ENCODE data around the gene SMYD1. TPM values are rescaled to one million over a fixed set of nuclear protein-coding genes. Genes with fewer than 3 reads are reported as not detected.

Gene SMYD1
- total RNA-seq, 4 donors from 2014 or later: not detected

DNA sequence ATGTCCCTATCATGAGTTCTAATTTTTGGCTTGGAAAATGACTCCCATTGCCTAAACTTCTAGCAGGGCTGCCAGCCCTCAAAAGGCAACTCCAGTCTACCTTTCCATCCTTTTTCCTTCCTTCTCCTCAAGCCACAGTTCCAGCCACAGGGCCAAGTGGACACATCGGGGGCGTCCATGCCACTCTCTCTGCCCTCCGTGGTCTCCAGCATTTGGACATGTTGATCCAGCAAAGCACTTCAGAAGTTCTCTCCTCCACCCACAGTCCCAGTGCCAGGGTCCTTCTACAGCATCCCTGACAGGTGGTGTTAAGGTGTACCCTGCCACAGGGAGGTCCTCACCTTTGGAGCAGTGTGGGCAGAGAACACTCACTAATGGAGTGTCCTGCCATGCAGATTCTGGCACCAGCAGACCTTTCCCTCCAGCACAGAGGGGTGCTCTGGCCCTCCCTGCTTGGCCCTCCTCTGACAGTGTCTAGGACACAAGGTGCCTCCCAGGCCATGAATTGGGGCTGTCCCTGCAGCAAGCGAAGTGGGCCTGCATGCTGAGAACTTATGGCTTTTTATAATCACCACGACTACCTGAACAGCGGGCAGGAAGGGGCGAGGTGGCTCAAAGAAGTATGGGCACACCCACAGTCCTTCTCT is 61.8 kb downstream of the SMYD1 start:
- Histone ChIP-seq H3K27ac (no peak overlapping the region), H3K9me3 (no peaks in the 10 kb centered on the region), H3K36me3 (no peaks in the 10 kb centered on the region), H3K27me3 (no peaks in the 10 kb centered on the region), H3K4me3 (no peak overlapping the region), H3K4me1 (no peaks in the 10 kb centered on the region)
- TF ChIP-seq EP300 (IDR thresholded peaks at IDR 0.05) (no peak), POLR2AphosphoS5 (IDR thresholded peaks at IDR 0.05) (no peak), POLR2A (IDR thresholded peaks at IDR 0.05) (no peak)
- TF ChIP-seq, protein P1, sequence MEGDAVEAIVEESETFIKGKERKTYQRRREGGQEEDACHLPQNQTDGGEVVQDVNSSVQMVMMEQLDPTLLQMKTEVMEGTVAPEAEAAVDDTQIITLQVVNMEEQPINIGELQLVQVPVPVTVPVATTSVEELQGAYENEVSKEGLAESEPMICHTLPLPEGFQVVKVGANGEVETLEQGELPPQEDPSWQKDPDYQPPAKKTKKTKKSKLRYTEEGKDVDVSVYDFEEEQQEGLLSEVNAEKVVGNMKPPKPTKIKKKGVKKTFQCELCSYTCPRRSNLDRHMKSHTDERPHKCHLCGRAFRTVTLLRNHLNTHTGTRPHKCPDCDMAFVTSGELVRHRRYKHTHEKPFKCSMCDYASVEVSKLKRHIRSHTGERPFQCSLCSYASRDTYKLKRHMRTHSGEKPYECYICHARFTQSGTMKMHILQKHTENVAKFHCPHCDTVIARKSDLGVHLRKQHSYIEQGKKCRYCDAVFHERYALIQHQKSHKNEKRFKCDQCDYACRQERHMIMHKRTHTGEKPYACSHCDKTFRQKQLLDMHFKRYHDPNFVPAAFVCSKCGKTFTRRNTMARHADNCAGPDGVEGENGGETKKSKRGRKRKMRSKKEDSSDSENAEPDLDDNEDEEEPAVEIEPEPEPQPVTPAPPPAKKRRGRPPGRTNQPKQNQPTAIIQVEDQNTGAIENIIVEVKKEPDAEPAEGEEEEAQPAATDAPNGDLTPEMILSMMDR (IDR thresholded peaks at IDR 0.05): no peak
- no peak for DNase-seq (ENCODE audit: low spot score in 2 of 2)
- 86% methylated on average over 7 of the region's 7 CpGs for WGBS

DNA sequence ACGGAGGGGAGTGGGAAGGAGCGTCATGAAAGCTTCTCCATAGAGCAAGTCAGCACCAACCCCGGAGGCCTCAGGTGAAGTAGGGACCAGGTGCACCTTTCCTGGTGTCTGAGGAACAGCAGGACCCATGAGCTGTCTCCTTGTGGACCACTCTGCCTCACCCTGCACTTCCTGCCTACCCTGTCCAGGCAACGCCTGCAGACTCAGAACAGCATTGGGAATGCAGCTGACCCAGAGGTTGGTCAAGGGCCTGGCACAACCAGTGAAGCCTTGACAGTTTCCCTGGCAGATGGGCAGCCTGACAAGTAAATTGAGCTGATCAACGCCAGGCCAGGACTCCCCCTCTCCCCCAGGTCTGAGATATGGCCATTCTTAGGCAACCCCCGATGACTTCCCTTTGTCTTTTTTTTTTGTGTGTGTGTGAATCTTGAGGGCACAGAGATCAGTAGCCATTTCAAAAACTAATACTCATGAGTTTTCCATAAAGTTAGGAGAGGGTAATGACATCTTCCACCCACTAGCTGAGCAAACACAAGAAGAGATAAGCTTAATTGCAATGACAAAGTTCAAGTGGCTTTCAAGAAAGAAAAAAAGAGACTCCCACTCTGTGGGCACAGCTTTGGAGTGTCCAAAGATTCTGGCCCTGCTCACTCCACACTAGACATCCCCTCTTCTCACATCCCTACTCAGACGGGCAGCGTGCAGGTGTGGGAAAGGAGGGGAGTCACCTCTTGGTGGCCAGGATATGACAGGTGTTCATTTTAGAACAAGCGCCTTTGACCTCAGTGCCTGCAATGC is 63.8 kb downstream of the SMYD1 start:
- TF ChIP-seq POLR2AphosphoS5 (IDR thresholded peaks at IDR 0.05) (no peak), EP300 (IDR thresholded peaks at IDR 0.05) (no peak), POLR2A (IDR thresholded peaks at IDR 0.05) (no peak)
- TF ChIP-seq, protein P1 (IDR thresholded peaks at IDR 0.05): no peak
- 82% methylated on average over 7 of the region's 9 CpGs for WGBS
- Histone ChIP-seq H3K4me1 (no peaks in the 10 kb centered on the region), H3K4me3 (no peak overlapping the region), H3K36me3 (no peaks in the 10 kb centered on the region), H3K27me3 (no peaks in the 10 kb centered on the region), H3K27ac (no peak overlapping the region), H3K9me3 (no peaks in the 10 kb centered on the region)
- DNase-seq (ENCODE audit: low spot score in 2 of 2): no peak

DNA sequence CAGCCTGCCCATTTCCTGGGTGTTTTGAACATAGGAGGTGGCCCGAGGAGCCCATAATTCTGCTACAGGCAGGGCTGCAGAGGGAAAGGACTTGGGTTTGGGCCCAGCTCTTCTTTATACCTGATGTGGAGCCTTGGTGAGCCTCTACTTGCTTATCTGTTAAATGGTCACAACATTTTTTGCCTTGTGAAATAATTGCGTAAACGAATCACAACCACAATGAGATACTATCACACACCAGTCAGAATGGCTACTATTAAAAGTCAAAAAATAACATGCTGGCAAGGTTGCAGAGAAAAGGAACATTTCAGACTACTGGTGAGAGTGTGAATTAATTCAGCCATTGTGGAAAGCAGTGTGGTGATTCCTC is 64.4 kb downstream of the SMYD1 start:
- Histone ChIP-seq H3K36me3 (no peaks in the 10 kb centered on the region), H3K27ac (no peak overlapping the region), H3K4me1 (no peaks in the 10 kb centered on the region), H3K4me3 (no peak overlapping the region), H3K27me3 (no peaks in the 10 kb centered on the region), H3K9me3 (no peaks in the 10 kb centered on the region)
- no peak for DNase-seq (ENCODE audit: low spot score in 2 of 2)
- 95% methylated on average over 3 of the region's 3 CpGs for WGBS
- TF ChIP-seq EP300 (IDR thresholded peaks at IDR 0.05) (no peak), POLR2AphosphoS5 (IDR thresholded peaks at IDR 0.05) (no peak)
- TF ChIP-seq, protein P1 (IDR thresholded peaks at IDR 0.05): no peak

DNA sequence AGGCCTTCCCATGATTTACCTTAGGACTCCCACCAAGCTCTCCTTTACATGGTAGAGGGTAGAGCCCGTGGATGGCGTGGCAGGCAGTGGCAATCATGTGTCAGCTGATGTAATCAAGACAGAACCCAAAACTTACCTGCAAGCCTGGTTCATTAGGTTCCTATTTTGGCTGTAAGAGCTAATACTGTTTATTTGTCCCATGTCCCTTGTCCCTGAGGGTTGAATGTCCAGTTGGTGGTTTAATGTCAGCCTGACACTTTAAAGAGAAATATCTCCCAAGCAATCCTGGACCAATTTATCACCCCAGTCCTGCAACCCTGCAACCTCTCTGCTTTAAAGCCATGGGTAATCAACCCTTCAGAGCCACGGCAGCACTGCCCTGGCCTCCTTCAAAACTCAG is 66.2 kb downstream of the SMYD1 start:
- TF ChIP-seq EP300 (IDR thresholded peaks at IDR 0.05) (no peak), POLR2AphosphoS5 (IDR thresholded peaks at IDR 0.05) (no peak), POLR2A (IDR thresholded peaks at IDR 0.05) (no peak)
- TF ChIP-seq, protein P1 (IDR thresholded peaks at IDR 0.05): no peak
- 81% methylated on average over 3 of the region's 3 CpGs for WGBS
- H3K4me3 ChIP-seq: no peak overlapping the region
- H3K36me3 ChIP-seq: no peaks in the 10 kb centered on the region
- no peak overlapping the region for H3K27ac ChIP-seq
- H3K4me1 ChIP-seq: no peaks in the 10 kb centered on the region
- DNase-seq (ENCODE audit: low spot score in 2 of 2): no peak
- no peaks in the 10 kb centered on the region for H3K9me3 ChIP-seq
- no peaks in the 10 kb centered on the region for H3K27me3 ChIP-seq

DNA sequence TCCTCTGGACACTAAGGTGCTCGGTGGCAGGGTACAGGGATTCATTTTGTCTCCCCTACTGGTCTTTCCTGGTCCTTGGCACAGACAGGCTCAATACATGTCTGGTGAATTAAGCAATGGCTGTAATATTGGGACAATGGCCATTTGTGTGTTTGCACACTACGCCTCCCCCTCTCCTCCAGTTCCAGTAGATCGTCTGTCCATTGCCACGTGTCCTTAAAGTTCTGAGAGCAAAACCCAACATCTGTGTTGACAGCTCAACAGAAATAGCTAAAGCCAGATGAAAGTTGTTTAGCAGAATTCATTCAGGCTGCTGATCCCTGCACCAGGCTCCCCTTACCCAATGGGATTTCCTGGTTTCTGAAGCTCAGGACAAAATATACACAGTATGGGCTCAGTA is 69.2 kb downstream of the SMYD1 start:
- H3K27me3 ChIP-seq: peaks cover 2% of the 10 kb centered on the region
- no peak for TF ChIP-seq POLR2A (IDR thresholded peaks at IDR 0.05)
- no peak for TF ChIP-seq POLR2AphosphoS5 (IDR thresholded peaks at IDR 0.05)
- TF ChIP-seq, protein P1 (IDR thresholded peaks at IDR 0.05): no peak
- TF ChIP-seq EP300 (IDR thresholded peaks at IDR 0.05): no peak
- 60% methylated on average over 4 of the region's 4 CpGs for WGBS
- no peak overlapping the region for H3K27ac ChIP-seq
- no peaks in the 10 kb centered on the region for H3K9me3 ChIP-seq
- H3K4me1 ChIP-seq: no peaks in the 10 kb centered on the region
- DNase-seq (ENCODE audit: low spot score in 2 of 2): no peak
- no peak overlapping the region for H3K4me3 ChIP-seq
- no peaks in the 10 kb centered on the region for H3K36me3 ChIP-seq
